ENCODE results near the gene C1orf105.

Gene C1orf105

DNA sequence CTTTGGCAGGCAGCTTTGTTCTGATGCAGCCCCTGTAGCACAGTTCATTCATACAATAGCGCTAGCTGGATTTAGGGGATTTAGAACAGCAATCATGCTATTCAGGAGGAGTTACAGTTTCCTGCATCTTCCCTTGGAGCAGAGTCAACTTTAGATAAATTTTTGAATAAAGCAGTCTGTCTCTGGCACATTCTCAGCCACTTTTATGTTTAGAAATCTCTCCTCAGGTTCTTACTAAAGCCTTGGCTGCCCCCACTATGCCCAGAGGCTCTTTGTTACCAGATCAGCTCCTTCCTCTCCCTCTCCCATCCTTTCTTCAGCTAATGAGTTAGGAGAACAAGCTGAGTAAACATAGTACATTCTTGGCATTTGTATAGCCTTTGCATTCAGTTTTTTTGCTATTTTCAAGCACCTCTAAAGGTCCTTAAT, 40.4 kb downstream of the C1orf105 start:
- no peak for DNase-seq

- no peak for DNase-seq
Observed at GRCh38 chr1:172465617-172466016, 45.1 kb downstream of the C1orf105 start.

DNA sequence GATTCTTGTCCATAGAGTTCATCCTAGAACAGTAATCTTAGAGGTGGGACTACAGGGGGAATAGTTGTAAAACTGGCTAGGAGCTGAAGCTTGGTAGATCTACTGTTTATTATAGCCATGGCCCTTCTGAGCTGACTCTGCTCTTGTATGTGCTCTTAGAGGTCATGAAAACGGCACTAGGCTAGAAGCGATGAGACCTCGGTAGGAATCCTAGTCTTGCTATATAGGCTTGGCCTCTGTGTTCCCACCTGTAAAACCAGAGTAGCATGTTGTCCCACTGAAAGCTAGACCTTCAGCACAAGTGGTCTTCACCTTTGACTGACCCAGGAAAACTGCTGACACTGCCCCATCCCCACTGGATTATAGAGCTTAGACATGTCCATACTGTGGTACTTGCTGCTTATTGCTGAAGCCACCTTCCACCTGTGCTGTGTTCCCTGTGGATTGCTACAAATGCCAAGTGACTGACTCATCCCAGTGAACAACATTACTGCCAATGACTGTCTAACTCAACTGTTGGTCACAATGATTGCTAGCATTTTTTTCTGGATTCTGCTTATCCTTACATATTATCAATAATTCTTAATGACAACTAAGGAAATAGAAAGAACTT, 46.4 kb downstream of the C1orf105 start:
- DNase-seq = no peak

DNA sequence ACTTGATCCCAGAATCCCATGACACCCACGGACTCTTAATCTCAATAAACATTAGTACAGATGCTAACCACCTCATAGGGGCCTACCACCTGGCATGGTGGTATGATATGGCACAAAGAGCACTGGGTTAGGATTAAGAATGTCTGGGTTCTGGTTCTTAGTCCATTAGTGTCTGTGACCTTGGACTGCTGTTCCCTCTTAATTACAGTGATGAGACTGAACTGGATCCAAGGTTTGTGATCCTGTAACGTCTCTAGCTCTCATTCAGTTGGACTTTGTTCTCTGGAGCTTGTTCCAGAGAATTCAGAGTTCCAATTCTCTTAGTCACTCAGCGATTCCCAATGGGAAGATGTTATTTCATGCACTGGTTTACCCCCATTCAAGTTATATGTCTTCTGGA, 47.0 kb downstream of the C1orf105 start:
- DNase-seq = no peak

- DNase-seq = no peak
Observed at GRCh38 chr1:172468296-172468695, 47.8 kb downstream of the C1orf105 start.

DNA sequence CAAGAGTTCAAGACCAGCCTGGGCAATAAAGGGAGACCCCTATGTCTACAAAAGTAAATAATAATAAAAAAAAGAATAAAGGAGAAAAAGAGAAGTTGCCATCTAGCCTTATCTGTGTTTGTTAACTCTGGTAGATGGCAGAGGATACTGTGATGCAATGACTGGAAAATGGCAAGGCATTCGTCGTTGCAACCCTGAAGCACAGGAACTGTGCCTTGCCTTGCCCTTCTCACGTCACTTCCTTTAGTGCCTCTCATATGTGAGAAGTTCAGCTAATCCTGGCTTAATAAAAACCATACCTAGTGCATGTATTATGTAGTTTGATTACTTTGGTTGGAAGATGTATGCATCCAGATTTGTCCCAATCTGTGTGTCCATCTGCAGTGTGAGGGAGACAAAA, 49.2 kb downstream of the C1orf105 start:
- DNase-seq = peak; percentile 32

GRCh38 chr1:172470149-172470548, 49.7 kb downstream of the C1orf105 start:
- DNase-seq = no peak

GRCh38 chr1:172471666-172472065, 51.2 kb downstream of the C1orf105 start:
- no peak for DNase-seq

DNA sequence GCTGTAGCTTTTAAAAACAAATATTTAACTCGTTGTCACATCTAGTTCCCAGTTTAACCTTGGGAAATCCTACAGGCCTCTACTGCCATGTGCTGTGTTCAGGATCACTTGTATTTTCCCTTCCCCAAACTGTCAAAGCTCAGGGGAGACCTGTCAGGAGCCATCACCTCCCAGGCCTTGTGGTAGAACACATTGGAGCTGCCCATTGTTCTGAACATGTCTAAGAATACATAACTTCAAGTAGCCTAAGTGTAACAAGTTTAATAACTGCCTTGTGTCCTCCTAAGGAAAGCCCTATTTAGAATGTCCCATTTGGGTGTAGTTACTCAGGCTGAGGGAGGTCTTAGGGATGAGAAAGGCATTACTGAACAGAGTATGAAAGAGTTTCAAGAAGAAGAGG, 52.0 kb downstream of the C1orf105 start:
- peak; percentile 40 for DNase-seq

- peak; percentile 88 for DNase-seq
Observed at GRCh38 chr1:172473302-172473701, 52.8 kb downstream of the C1orf105 start.

GRCh38 chr1:172473842-172474241, 53.4 kb downstream of the C1orf105 start:
- no peak for DNase-seq

- no peak for DNase-seq
Observed at GRCh38 chr1:172476218-172476811, 55.8 kb downstream of the C1orf105 start.

DNA sequence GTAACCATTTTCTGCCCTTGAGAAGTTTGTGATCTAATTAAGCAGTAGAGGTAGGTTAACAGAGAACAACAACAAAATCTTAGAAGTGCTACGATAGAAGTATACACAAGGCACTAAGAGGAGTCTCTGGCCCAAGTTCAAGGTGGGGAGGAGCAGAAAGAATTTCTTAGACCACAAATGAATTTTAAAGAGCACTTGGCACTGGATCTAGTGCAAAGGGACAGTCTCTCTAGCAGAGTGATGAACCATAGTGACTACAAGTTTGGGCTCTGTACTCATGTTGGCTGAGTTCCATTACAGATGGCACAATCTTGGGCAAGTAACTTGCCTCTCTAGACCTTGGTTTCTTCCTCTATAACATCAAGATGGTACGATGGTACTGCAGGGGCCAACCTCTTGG, 56.7 kb downstream of the C1orf105 start:
- no peak for DNase-seq

- no peak for DNase-seq
Observed at GRCh38 chr1:172477741-172478140, 57.3 kb downstream of the C1orf105 start.

GRCh38 chr1:172478485-172478884, 58.0 kb downstream of the C1orf105 start:
- no peak for DNase-seq

DNA sequence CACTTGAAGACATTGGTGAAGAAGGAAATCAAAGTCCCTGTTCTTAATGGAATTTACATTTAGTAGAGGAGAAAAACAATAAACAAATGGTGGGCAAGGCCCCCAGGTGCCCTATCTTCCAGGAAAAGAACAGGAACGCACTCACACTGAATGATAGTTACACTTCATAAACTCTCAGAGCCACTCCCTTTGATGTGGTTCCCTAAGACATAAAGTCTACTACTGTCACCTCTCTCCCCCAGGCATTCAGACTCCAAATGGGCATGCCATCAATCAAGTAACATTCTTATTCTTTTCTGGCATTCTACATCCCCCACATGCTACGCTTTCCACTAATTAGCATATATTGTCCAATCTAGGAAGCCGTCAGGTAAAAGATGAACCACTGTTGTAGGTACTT, 59.9 kb downstream of the C1orf105 start:
- DNase-seq = no peak

GRCh38 chr1:172482044-172482443, 61.6 kb downstream of the C1orf105 start:
- DNase-seq = no peak

- DNase-seq = no peak
Observed at GRCh38 chr1:172483448-172483847, 63.0 kb downstream of the C1orf105 start.

- no peak for DNase-seq
Observed at GRCh38 chr1:172484252-172484651, 63.8 kb downstream of the C1orf105 start.

GRCh38 chr1:172485626-172486025, 65.1 kb downstream of the C1orf105 start:
- DNase-seq = no peak

DNA sequence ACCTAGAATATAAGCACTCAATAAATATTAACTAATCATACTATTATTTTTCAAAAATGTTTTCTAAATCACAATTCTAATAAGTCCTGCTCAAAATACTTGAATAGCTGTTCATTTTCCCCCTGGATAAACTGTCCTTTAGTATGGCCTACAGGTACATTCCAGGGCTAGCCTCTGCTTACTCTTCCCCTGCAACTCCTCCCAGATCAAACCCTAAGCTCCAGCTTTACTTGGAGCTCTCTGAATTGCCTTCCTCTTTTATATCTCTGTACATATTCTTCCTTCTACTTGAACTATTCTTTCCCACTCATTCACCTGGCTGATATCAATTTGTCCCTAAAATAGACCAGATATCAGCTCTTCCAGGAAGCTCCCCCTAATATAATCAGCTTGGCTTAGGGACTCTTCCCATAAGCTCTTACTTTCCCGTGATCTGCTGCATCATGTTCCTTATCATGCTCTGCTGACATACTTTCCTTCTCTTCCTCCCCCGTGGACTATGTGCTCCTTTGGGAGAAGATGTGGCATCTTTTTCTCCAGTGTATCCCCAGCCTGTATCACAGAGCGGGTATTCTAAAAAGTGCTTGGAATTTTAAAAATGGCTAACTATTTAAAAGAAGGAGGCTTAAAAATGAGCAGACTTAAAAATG, 66.4 kb downstream of the C1orf105 start:
- DNase-seq = no peak

GRCh38 chr1:172487550-172487949, 67.1 kb downstream of the C1orf105 start:
- DNase-seq = no peak

DNA sequence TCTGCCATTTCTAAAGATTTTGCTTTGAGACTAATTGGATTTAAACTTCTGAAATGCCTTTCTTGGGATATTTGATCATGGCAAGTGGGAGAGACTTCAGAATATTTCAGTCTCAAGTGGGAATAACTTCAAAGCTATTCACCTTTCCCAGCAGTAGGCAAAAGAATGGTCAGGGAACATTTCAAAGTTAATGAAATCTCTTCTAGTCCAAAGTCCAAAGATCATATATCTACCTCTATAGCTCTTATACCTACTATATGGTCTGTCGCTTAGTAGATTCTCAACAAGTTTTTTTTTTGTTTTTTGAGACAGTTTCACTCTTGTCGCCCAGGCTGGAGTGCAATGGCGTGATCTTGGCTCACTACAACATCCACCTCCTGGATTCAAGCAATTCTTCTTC, 67.9 kb downstream of the C1orf105 start:
- no peak for DNase-seq

- no peak for DNase-seq
Observed at GRCh38 chr1:172489847-172490246, 69.4 kb downstream of the C1orf105 start.

- no peak for DNase-seq
Observed at GRCh38 chr1:172492421-172492820, 71.9 kb downstream of the C1orf105 start.
